AG10803 (cell line): ENCODE measurements around the gene LMCD1.

ENCODE experiments used
- DNase-seq: peaks from one replicate; pipeline ENCODE4 v3.0.0; 2010; ENCODE audit warnings: low read depth
- H3K4me3 ChIP-seq: 2 replicates; pipeline ENCODE4 v1.5.1; 2011; ENCODE audit warnings: mild to moderate bottlenecking, low read length, control low read depth
- CTCF ChIP-seq: conservative IDR thresholded peaks from 2 replicates; pipeline ENCODE4 v1.5.1; 2011; ENCODE audit warnings: mild to moderate bottlenecking, low read length, control low read depth, inconsistent platforms

Gene LMCD1

GRCh38 chr3:8563597-8563996 lies 62.0 kb downstream of the LMCD1 start:
- no peak for DNase-seq
- TF ChIP-seq CTCF = no peak
- no peak overlapping the region for H3K4me3 ChIP-seq

GRCh38 chr3:8565376-8565775 lies 63.8 kb downstream of the LMCD1 start:
- no peak for TF ChIP-seq CTCF
- no peak overlapping the region for H3K4me3 ChIP-seq
- no peak for DNase-seq

- DNase-seq = no peak
- H3K4me3 ChIP-seq = no peak overlapping the region
- TF ChIP-seq CTCF = no peak
Observed at GRCh38 chr3:8567784-8568575, 66.4 kb downstream of the LMCD1 start.

- H3K4me3 ChIP-seq = no peak overlapping the region
- TF ChIP-seq CTCF = no peak
- no peak for DNase-seq
Observed at GRCh38 chr3:8571256-8571655, 69.6 kb downstream of the LMCD1 start.

- no peak overlapping the region for H3K4me3 ChIP-seq
- no peak for TF ChIP-seq CTCF
- no peak for DNase-seq
Observed at GRCh38 chr3:8573342-8573926, 71.8 kb downstream of the LMCD1 start.

- no peak for DNase-seq
- no peak overlapping the region for H3K4me3 ChIP-seq
- TF ChIP-seq CTCF = no peak
Observed at GRCh38 chr3:8574040-8574669, 72.5 kb downstream of the LMCD1 start.
